Tibial nerve (tissue), 4 donors: ENCODE results near the gene COX19.

ENCODE experiments used
- EP300 ChIP-seq, 2 donors: sonication (generic); formaldehyde crosslinking; IDR thresholded peaks; one replicate each; pipeline ENCODE4 v1.6.1; 2017; ENCODE audit warnings: antibody characterized with exemption in 2 of 2, mild to moderate bottlenecking in 1 of 2
- TF ChIP-seq, protein P1 (sequence below), 5 experiments: fragments of 200-600 bp in 3 of 5; fragments of 450-650 bp in 2 of 5; sonication (generic) in 3 of 5; IDR thresholded peaks; one replicate each; pipeline ENCODE4 v1.5.1; 2016 to 2019; ENCODE audit warnings: antibody characterized with exemption in 5 of 5, mild to moderate bottlenecking in 3 of 5, moderate library complexity in 2 of 5

DNA sequence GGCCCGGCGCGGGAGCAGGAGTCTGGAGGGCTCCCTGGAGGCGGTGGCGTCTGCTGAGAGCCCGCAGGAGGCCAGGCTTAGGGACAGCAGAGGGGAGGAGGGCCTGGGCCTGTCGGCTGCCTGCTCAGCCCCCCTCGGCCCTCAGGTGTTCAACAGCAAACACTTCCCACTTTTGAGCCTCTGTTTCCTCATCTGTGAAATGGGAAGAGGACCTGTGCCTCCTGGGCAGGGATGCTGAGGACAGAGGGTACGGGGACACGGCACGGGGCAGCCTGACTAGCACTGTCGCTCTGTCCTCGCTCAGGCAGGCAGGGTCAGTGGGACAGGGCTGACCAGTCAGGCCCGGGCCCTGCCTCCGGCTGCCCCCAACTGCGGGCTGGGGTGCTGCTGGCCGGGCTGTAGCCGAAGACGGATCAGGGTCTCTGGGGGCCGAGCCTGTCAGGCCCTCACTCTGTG is 8.3 kb upstream of the COX19 start:
- TF ChIP-seq, protein P1, sequence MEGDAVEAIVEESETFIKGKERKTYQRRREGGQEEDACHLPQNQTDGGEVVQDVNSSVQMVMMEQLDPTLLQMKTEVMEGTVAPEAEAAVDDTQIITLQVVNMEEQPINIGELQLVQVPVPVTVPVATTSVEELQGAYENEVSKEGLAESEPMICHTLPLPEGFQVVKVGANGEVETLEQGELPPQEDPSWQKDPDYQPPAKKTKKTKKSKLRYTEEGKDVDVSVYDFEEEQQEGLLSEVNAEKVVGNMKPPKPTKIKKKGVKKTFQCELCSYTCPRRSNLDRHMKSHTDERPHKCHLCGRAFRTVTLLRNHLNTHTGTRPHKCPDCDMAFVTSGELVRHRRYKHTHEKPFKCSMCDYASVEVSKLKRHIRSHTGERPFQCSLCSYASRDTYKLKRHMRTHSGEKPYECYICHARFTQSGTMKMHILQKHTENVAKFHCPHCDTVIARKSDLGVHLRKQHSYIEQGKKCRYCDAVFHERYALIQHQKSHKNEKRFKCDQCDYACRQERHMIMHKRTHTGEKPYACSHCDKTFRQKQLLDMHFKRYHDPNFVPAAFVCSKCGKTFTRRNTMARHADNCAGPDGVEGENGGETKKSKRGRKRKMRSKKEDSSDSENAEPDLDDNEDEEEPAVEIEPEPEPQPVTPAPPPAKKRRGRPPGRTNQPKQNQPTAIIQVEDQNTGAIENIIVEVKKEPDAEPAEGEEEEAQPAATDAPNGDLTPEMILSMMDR (IDR thresholded peaks at IDR 0.05) = no peak
- no peak for TF ChIP-seq EP300 (IDR thresholded peaks at IDR 0.05)
